AG20443 (cell line): Measurements from ENCODE around the gene ADARB2.
"Not testable (repeated sequence)": the region's sequence is repeated elsewhere in the genome, so short reads cannot be mapped to it uniquely, and the experiment has no call there.

Experiments used
- DNase-seq: peaks from one replicate; pipeline ENCODE4 v3.0.0; 2012; ENCODE audit warnings: low spot score, mixed read lengths

Gene ADARB2

DNA sequence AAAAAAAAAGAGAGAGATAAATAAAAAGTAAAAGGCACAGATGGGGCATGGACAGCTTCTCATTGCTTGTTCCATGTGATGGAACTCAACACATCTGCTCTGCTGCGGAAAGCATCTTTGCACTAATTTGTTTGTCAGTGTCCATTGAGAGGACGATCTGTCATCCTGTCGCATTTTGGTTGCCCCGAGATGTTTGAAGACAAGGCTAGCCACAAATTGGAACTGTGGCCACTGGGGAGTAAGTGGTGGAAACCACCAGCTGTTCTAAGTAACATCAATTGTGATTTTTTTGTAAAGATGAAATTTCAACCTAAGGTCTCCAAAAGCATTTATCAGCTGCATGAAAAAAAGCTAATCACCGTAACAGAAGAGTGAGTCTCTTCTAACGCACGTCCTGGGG is 312.7 kb downstream of the ADARB2 start:
- no peak for DNase-seq

DNA sequence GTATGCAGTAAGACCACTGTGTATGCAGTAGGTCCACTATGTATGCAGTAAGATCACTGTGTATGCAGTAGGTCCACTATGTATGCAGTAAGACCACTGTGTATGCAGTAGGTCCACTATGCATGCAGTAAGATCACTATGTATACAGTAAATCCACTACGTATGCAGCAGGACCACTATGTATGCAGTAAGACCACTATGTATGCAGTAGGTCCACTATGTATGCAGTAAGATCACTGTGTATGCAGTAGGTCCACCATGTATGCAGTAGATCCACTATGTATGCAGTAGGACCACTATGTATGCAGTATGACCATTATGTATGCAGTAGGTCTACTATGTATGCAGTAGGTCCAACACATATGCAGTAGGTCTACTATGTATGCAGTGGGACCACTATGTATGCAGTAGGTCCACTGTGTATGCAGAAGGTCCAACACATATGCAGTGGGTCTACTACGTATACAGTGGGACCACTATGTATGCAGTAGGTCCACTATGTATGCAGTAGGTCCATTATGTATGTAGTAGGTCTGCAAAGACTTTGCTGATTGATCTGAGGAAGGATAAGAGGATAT is 313.6 kb downstream of the ADARB2 start:
- DNase-seq: no peak

- DNase-seq: no peak
These were observed 315.1 kb downstream of the ADARB2 start for GRCh38 chr10:1422275-1422674.

GRCh38 chr10:1420661-1421362 is 316.5 kb downstream of the ADARB2 start:
- no peak for DNase-seq

DNA sequence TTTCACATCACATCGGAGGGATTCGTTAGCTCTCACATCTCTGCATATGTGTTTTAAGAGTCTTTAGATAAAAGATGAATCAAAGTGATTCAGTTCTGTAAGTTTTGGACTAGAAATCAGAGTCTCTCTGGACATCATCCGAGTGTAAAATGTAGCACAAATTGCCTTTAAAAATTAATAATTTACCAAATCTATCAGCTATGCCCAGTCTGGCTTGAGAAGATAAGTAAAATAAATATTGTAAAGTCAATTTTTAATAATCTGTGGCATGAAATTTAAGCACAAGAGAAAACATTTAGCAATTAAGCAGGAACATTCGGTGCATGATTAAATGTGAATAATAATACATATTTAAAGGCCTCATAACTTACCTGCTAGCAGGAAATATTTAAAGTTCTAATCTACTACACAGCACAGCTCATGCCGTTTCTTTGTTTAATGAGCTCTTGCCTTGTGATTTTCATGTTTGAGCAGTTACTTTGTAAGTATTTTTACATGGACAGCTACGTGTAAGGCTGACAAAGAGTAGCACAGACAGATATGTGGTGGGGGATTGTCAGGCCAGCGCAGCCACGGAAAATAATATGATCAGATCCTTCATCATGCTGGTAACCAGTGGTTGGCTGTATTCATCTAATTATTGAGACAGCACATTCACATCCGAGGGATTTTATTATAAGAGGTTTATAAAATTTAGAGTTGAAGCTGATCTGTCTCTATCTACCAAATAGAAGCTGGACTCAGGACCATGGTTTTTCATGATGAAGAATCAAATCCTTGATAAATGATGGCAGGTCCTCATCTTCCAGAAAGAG is 317.3 kb downstream of the ADARB2 start:
- DNase-seq: no peak

GRCh38 chr10:1418031-1418550 is 319.2 kb downstream of the ADARB2 start:
- no peak for DNase-seq

DNA sequence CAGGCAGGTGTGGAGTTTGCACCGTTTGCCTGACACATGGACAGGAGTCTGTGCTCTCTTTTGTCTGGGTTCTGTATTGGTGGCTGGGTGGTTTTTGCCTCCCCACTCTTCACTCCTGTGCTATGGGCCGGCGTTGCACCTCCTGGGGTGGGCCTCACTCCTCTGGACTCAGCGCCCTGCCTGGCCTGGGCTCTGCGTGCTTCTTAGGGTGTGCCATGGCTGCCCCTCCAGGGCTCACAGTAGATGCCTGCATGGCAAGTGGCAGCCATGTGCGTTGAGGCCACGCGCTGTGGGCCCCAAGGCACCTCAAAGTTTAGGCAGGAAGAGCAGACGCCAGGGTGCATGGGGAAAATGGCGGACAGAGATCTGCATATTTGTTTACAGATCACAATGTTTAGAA is 319.8 kb downstream of the ADARB2 start:
- no peak for DNase-seq

- no peak for DNase-seq
These were observed 320.8 kb downstream of the ADARB2 start for GRCh38 chr10:1416456-1417037.

DNA sequence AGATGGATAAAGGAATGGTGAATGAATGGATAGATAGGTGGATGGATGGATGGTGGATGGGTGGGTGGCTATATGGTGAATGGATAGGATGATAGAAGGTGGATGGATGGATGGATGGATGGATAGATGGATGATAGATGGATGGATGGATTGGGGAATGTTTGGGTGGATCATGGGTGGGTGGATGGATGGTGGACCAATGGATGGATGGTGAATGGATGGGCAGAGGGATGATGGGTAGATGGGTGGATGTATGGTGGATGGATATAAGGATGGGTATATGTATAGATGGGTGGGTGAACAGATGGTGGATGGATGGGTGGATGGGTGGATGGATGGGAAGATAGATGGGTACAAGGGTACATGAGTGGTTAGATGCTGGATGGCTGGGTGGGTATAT is 322.4 kb downstream of the ADARB2 start:
- no peak for DNase-seq

DNA sequence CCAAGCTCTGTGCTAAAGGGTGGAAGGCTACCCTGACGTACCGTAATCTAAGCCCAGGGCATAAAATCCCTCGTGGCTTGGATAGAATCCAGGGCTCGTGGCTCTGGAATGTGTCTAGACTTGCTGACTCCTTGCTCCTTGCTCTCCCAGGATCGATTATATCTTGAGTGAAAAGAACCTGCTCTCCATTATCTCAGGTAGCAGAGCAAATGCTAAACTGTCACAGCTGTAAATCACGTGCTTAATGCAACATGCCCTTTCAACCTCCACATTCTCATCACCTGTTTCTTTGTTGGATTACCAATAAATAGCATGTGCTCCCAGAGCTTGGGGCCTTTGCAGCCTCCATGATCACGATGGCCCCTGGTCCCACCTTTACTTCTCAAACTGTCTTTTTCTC is 323.0 kb downstream of the ADARB2 start:
- DNase-seq: not testable (repeated sequence)

DNA sequence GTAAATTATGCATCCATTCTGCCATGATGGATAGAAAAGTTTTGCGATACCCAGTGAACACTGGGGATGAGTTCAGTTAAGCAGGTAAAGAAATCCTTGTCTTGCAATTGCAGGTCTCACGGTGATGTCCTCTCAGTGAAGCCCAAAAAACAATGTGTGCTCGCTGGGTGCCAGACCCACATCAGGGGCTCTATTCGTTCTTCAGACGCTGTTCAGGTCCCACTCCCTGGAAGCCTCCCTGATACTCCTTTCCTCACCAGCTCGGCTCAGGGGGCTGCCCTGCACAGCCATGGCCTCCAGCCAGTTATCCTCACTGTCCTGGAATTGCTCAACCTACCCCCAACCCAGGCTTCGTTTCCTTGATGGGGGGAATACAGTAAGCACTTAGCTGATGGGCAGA is 323.5 kb downstream of the ADARB2 start:
- DNase-seq: no peak

GRCh38 chr10:1413256-1413655 is 324.1 kb downstream of the ADARB2 start:
- DNase-seq: no peak

DNA sequence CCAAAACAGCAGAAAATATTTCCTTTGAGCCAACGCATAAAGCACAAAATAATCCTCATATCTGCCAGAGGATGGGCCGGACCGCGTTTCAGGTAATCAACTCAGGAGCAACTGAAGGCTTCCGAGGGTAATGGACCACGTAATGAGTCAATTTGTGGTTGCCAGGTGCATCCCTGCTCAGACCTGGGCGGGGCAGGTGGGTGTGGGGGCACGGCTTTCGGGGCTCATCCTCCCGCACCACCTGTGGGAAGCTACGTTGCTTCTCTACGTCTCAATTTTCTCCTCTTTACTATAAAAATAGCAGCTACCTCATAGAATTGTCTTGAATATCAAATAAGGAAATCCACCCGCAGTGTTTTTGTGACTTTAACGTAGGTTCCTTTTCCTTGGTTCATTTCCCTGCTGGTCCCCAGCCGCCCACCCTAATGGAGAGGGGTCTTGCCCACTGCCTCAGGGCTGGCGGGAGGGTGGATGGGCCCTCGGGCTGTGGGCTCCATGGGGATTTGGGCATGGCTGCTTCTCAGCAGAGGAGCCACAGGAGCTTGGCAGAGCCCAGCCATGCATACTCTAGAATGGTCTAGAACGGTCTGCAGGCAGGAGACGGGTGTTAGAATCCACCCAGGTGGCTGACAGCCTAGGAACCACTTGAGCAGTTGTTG is 324.7 kb downstream of the ADARB2 start:
- DNase-seq: no peak

DNA sequence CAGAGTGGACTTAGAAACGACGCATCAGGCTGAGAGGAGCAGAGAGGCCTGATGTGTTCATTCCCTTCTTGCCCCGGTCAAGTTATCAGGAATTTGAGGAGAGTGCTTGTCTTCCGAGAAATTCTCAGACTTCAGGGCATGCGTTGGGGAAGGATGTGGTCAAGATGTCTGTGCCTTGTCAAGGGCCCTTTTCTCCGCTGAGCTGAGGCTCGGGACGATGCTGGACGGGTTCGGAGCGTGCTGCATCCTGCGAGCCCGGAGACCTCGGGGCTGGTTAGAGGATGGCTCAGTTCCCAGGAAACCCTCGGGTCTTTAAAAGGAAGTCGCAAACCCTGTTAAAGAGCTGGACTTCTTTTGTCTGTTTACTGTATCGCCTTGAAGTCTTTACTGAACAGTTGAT is 325.4 kb downstream of the ADARB2 start:
- DNase-seq: no peak

DNA sequence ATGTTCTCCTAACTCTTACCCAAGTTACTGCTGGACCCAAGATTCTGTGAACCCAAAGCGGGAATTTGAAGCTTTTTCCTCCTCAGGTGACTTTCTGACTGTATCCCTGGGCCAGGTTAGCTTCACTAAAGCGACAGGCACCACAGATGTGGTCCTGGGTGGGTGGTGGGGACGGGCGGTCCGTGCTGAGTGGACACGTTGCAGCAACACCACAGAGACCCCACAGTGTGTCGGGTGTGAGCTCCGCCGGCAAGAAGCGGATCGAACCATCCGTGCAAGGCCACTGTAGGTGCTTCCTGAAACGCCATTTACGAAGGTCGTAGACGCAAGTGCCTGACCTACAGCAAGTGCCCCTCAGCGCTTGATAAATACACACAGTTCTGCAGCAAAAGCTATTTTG is 325.9 kb downstream of the ADARB2 start:
- no peak for DNase-seq

GRCh38 chr10:1410469-1411395 is 326.6 kb downstream of the ADARB2 start:
- DNase-seq: no peak

- DNase-seq: no peak
These were observed 327.3 kb downstream of the ADARB2 start for GRCh38 chr10:1410032-1410431.

DNA sequence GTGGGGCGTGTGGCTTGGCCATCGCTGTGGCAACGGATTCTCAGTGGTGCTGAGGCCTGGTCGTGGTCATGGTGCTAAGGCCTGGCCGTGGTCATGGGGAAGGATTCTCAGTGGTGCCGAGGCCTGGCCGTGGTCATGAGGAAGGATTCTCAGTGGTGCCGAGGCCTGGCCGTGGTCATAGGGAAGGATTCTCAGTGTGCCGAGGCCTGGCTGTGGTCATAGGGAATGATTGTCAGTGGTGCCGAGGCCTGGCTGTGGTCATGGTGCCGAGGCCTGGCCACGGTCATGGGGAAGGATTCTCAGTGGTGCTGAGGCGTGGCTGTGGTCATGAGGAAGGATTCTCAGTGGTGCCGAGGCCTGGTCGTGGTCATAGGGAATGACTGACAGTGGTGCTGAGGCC is 327.9 kb downstream of the ADARB2 start:
- no peak for DNase-seq

GRCh38 chr10:1408651-1409367 is 328.5 kb downstream of the ADARB2 start:
- DNase-seq: no peak
